CD4-positive, alpha-beta T cell treated with Interleukin-4 for 1 hour (primary cell): Measurements from ENCODE around the gene DAGLA.
"Not testable (repeated sequence)": the region's sequence is repeated elsewhere in the genome, so short reads cannot be mapped to it uniquely, and the experiment has no call there.

Experiments
- DNase-seq, 2 donors: peaks; one replicate each; pipeline ENCODE4 v3.0.0-alpha.2; 2020 to 2022

Gene DAGLA

GRCh38 chr11:61667684-61668305 lies 12.4 kb upstream of the DAGLA start:
- no peak for DNase-seq

DNA sequence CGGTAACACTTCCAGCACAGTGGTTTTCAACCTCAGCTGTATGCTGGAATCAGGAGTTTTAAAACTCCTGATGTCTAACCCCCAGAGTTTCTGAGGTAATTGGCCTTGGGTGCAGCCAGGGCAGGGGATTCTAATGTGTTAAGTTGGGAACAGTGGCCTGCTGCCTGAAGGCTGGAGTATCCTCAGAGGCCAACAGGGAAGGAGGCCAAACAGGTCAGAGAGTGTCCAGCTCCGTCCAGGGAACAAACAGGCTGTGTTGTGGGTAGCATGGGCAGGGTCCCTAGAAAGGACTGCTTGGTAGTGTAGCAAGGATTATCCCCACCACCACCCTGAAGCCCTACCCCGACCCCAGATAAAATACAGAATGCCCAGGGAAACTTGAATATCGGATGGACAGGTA lies 10.8 kb upstream of the DAGLA start:
- no peak for DNase-seq

DNA sequence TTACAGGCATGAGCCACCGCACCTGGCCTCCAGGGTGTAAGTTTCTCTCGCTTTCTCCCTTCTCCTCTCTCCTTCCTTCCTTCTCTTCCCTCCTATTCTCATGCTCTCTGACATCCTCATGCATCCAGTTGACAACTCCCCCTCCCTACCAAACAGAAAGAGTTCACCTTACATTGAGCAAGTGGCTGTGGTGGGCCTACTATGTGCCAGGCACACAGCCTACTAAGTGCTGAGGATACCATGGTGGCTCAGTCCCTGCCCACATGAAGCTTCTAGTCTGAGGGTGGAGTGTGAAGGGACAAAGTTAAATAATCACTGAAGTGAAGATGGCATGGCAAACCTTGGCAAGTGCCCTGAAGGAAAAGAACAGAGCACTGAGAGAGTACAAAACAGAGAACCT lies 9.6 kb upstream of the DAGLA start:
- no peak for DNase-seq

DNA sequence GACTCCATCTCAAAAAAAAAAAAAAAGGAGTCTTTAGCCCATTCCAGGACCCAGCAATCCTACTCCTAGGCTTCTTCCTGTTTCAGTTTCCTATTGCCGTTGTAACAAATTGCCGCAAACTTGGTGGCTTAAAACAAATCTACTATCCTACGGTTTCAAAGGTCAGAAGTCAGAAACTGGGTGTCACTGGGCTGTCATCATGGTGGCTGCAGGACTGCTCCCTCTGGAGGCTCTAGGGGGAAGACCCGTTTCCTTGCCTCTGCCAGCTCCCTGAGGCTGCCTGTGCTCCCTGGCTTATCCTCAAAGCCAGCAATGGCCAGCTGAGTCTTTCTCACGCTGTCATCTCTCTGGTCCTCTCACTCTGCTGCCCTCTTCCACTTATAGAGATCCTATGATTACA lies 8.7 kb upstream of the DAGLA start:
- DNase-seq = peak in 1 of 2 donors; percentile 39

DNA sequence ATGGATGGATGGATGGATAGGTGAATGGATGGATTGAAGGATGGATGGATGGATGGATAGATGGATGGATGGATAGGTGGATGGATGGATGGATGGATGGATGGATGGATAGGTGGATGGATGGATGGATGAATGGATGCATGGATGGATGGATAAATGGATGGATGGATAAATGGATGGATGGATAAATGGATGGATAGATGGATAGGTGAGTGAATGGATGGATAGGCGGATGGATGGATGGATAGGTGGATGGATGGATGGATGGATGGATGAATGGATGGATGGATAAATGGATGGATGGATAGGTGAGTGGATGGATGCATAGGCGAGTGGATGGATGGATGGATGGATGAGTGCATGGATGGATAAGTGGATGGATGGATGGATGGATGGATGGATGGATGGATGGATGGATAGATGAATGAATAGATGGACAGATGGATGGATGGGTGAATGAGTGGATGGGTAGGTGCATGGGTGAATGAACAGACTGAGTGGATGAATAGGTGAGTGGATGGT lies 6.2 kb upstream of the DAGLA start:
- not testable (repeated sequence) for DNase-seq

- DNase-seq = no peak
These were observed 4.4 kb upstream of the DAGLA start for GRCh38 chr11:61675826-61676225.

GRCh38 chr11:61679296-61679695 lies 895 bp upstream of the DAGLA start:
- no peak for DNase-seq

- DNase-seq = no peak
These were observed 531 bp downstream of the DAGLA start for GRCh38 chr11:61680622-61681221.

DNA sequence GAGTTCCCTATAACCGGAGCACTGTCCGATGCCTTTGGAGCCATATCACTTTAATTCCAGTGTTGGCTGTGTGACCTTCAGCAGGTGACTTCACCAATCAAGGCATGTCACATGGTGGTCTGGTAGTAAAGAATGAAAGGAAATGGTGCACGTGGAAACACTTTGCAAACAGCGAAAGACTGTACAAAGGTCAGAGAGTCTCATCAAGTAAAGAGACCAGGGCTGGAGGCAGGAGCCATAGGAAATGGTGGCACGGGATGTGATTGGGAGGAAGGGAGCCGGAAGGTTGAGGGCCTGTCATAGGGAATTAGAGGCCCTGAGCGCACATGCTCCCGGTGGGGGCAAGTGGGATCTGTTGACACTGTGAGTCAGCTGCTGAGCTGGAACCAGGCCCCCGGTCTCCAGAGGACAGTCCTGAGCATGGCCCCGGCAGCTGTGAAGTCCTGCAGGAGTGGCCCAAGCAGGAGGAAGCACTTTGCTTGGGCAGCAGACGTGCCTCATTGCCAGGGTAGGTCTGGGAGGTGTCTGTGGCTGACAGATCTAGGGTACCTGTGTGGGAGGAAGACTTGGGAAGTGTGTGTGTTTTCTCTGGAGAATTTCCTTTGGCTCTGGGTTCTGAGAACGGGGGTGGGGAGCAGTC lies 2.0 kb downstream of the DAGLA start:
- no peak for DNase-seq

- no peak for DNase-seq
These were observed 2.9 kb downstream of the DAGLA start for GRCh38 chr11:61682906-61683675.

GRCh38 chr11:61683961-61684869 lies 4.0 kb downstream of the DAGLA start:
- peak in 1 of 2 donors; percentile 62 for DNase-seq

GRCh38 chr11:61684870-61685616 lies 4.9 kb downstream of the DAGLA start:
- DNase-seq = no peak

DNA sequence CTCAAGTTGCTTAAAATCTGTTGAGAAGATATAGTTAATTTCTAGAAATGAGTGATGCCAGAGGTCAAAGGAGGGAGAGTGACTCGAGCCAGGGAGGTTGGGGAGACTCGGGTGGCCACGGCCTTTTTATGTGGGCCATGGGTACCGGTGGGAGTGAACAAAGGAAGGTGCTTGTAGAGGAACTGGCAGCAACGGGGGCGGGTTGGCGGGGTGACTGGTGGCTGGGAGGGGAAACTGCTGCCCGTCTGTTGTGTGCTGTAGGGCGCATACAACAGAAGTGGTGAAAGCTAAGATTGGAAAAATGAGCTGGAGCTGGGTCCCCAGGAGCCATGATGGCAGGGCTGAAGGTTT lies 5.4 kb downstream of the DAGLA start:
- DNase-seq = no peak

- no peak for DNase-seq
These were observed 5.9 kb downstream of the DAGLA start for GRCh38 chr11:61686066-61686465.

GRCh38 chr11:61686469-61686868 lies 6.3 kb downstream of the DAGLA start:
- DNase-seq = no peak

DNA sequence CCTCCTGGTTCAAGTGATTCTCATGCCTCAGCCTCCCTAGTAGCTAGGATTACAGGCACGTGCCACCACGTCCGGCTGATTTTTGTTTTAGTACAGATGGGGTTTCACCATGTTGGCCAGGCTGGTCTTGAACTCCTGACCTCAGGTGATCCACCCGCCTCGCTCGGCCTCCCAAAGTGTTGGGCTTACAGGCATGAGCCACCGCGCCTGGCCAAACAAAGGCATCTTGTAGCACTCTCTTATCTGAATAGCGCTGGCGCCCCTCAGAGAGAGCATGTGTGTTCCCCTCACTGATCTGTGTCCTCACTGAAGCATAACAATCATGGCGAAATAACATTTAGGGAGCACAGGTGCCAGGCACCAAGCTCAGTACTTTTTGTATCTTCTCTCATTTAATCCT lies 7.2 kb downstream of the DAGLA start:
- no peak for DNase-seq

- peak in 1 of 2 donors; percentile 36 for DNase-seq
These were observed 8.4 kb downstream of the DAGLA start for GRCh38 chr11:61688365-61689163.

DNA sequence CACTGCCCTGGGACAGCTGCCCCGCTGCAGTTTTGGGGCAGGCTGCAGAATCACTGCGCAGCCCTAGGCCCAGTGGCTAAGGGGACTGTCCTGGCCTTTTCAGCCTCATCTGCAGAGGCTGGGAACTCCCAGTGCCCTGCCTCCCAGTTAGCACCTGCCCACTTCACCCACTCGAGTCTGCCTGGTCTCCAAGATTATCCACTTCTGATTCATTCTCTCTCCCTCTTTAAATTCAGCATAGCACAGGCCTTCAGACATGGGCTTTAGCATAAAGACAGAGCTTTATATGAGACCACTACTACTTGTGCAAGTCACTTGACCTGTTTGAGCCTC lies 8.9 kb downstream of the DAGLA start:
- no peak for DNase-seq

DNA sequence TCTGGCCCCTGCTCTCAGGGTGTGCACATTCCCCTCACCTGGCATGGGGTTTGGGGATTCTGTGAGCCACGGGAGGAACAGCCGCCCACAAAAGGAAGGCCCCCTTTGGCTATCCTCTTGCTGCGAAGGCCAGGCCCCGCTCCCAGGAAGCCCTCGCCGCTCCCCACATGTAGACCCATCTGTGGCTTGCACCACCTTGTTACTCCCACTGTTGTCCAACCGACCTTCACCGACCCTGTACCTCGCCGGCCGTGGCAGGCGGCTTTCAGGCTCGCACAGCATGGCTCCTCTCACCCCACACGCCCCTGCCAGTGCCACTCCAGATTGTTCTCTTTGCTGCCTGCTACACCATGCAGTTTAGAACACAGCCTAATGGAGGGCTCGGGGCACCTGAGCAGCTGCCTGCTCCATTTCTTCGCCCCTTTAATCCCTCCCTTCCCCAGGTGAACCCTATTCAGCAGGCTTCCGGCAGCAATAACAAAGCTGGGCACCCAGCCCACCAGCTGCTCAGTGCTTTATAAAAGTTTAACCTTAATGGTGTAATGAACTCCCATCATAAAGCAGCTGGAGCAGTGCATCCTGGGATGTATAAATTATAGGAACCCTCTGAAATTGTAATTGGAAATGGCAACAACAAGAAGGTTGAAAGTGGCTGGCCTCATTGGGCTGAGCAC lies 10.7 kb downstream of the DAGLA start:
- no peak for DNase-seq

DNA sequence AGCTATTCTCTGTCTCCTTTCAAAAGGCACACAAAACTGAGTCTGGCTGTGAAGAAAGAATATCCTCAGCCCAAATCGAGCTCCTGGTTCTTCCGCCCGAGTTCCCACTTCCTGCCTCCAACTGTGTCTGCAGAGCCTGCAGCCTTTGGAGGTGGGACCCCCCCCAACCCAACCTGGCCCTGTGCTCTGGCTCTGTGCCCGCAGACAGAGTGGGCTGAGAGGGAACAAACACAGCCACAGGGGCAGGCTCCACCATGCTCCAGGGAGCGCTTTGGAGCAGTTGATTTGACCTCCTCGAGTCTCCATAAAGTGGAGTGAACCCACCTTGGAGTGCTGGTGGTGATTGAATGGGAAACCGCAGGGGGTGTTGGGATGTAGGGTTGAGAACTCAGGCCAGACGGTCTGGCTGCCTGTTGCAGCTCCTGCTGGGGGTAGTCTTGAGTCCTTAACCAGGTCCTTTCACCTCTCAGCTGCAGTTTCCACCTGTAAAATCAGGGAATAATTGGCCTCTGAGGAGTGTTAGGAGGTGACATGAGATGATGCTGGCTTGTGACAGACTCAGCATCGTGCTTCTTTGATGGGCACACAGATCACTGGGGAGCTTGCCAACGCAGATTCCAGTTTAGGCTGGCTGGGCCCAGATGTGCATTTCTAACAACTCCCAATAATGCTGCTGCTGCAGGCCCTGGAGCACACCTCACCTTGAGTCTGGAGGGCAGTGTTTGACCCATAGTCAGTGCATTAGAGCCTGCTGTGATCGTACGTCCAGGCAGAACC lies 11.4 kb downstream of the DAGLA start:
- DNase-seq = no peak
